ENCODE results near the gene ZNF385D. TPM values are rescaled to one million over a fixed set of nuclear protein-coding genes. Genes with fewer than 3 reads are reported as not detected.

Gene ZNF385D
- total RNA-seq, 1 donor from 2014 or later: 2.1 TPM

GRCh38 chr3:21665444-21666100 is 85.4 kb downstream of the ZNF385D start:
- H3K27me3 Mint-ChIP-seq (ENCODE audit: low read depth): no peaks in the 10 kb centered on the region
- DNase-seq (ENCODE audit: low read depth, low spot score): no peak
- H3K4me1 Mint-ChIP-seq: no peaks in the 10 kb centered on the region
- no peaks in the 10 kb centered on the region for H3K9me3 Mint-ChIP-seq
- no peak overlapping the region for H3K27ac Mint-ChIP-seq (ENCODE audit: unreplicated experiment)
- TF ChIP-seq, protein P1, sequence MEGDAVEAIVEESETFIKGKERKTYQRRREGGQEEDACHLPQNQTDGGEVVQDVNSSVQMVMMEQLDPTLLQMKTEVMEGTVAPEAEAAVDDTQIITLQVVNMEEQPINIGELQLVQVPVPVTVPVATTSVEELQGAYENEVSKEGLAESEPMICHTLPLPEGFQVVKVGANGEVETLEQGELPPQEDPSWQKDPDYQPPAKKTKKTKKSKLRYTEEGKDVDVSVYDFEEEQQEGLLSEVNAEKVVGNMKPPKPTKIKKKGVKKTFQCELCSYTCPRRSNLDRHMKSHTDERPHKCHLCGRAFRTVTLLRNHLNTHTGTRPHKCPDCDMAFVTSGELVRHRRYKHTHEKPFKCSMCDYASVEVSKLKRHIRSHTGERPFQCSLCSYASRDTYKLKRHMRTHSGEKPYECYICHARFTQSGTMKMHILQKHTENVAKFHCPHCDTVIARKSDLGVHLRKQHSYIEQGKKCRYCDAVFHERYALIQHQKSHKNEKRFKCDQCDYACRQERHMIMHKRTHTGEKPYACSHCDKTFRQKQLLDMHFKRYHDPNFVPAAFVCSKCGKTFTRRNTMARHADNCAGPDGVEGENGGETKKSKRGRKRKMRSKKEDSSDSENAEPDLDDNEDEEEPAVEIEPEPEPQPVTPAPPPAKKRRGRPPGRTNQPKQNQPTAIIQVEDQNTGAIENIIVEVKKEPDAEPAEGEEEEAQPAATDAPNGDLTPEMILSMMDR (conservative IDR thresholded peaks at IDR 0.05): no peak
- H3K36me3 Mint-ChIP-seq (ENCODE audit: low read depth): no peaks in the 10 kb centered on the region
- no peak overlapping the region for H3K4me3 Mint-ChIP-seq

GRCh38 chr3:21664996-21665395 is 86.0 kb downstream of the ZNF385D start:
- H3K4me1 Mint-ChIP-seq: no peaks in the 10 kb centered on the region
- no peaks in the 10 kb centered on the region for H3K9me3 Mint-ChIP-seq
- no peaks in the 10 kb centered on the region for H3K36me3 Mint-ChIP-seq (ENCODE audit: low read depth)
- no peak for DNase-seq (ENCODE audit: low read depth, low spot score)
- H3K27me3 Mint-ChIP-seq (ENCODE audit: low read depth): no peaks in the 10 kb centered on the region
- H3K4me3 Mint-ChIP-seq: no peak overlapping the region
- TF ChIP-seq, protein P1 (conservative IDR thresholded peaks at IDR 0.05): no peak
- H3K27ac Mint-ChIP-seq (ENCODE audit: unreplicated experiment): no peak overlapping the region

- Mint-ChIP-seq H3K9me3 (no peaks in the 10 kb centered on the region), H3K36me3 (ENCODE audit: low read depth) (no peaks in the 10 kb centered on the region), H3K27ac (ENCODE audit: unreplicated experiment) (no peak overlapping the region), H3K4me1 (no peaks in the 10 kb centered on the region), H3K27me3 (ENCODE audit: low read depth) (no peaks in the 10 kb centered on the region), H3K4me3 (no peak overlapping the region)
- DNase-seq (ENCODE audit: low read depth, low spot score): no peak
- TF ChIP-seq, protein P1 (conservative IDR thresholded peaks at IDR 0.05): no peak
Observed at GRCh38 chr3:21662403-21662802, 88.6 kb downstream of the ZNF385D start.

GRCh38 chr3:21654662-21655061 is 96.3 kb downstream of the ZNF385D start:
- Mint-ChIP-seq H3K9me3 (no peaks in the 10 kb centered on the region), H3K4me1 (no peaks in the 10 kb centered on the region), H3K4me3 (no peak overlapping the region), H3K27ac (ENCODE audit: unreplicated experiment) (no peak overlapping the region), H3K27me3 (ENCODE audit: low read depth) (no peaks in the 10 kb centered on the region), H3K36me3 (ENCODE audit: low read depth) (no peaks in the 10 kb centered on the region)
- no peak for DNase-seq (ENCODE audit: low read depth, low spot score)
- TF ChIP-seq, protein P1 (conservative IDR thresholded peaks at IDR 0.05): no peak

DNA sequence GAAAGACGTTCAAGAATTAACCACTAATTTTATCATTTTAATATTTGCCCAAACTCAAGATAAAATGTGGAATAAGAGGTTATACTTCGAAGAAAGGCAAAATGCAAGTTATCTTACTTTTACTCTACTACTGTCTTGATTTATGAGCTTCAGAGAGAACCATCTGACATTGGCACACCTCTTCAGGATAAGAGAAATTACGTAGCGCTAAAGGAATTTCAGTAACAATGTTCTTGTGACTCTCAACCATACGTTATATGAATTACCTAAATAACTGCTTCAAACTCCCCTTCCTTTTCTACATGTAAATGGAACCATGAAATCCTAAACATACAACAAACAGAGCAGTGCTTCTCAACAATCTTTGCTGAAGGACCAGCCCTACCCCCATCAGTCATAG is 96.8 kb downstream of the ZNF385D start:
- Mint-ChIP-seq H3K36me3 (ENCODE audit: low read depth) (no peaks in the 10 kb centered on the region), H3K27ac (ENCODE audit: unreplicated experiment) (no peak overlapping the region), H3K4me3 (no peak overlapping the region), H3K4me1 (no peaks in the 10 kb centered on the region), H3K27me3 (ENCODE audit: low read depth) (no peaks in the 10 kb centered on the region), H3K9me3 (no peaks in the 10 kb centered on the region)
- TF ChIP-seq, protein P1 (conservative IDR thresholded peaks at IDR 0.05): no peak
- no peak for DNase-seq (ENCODE audit: low read depth, low spot score)
